HG03064 (cell line): ENCODE results near the gene AFM.
"Not testable (repeated sequence)": the region's sequence is repeated elsewhere in the genome, so short reads cannot be mapped to it uniquely, and the experiment has no call there.

Experiments used
- ATAC-seq: cut with Tn5 transposase; IDR thresholded peaks from one replicate; pipeline ENCODE4 v1.9.1; 2021; ENCODE audit warnings: low read depth; ENCODE audit not compliant: unreplicated experiment

AFM gene

GRCh38 chr4:73501664-73502265 is 20.2 kb downstream of the AFM start:
- no peak for ATAC-seq

DNA sequence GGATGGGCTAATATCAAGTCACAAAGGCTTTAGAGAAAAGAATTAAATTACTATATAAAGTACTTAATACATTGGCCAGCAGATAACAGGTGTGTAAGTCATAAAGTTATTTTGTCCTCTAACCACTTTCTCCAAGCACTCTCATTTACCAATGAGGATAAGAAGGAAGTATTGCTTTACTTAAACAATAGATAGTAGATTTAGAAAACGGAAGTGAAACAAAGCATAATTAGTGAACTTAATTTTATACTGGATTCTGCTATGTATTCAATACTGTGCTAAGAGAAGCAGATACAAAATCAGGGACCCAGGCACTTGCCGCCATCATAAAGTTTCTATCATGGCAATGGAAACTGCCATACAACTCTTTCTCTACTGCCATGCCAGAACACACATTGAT is 24.0 kb downstream of the AFM start:
- ATAC-seq = no peak

- no peak for ATAC-seq
These were observed 26.0 kb downstream of the AFM start for GRCh38 chr4:73507541-73507940.

GRCh38 chr4:73508651-73509050 is 27.1 kb downstream of the AFM start:
- no peak for ATAC-seq

GRCh38 chr4:73518340-73518739 is 36.8 kb downstream of the AFM start:
- no peak for ATAC-seq

DNA sequence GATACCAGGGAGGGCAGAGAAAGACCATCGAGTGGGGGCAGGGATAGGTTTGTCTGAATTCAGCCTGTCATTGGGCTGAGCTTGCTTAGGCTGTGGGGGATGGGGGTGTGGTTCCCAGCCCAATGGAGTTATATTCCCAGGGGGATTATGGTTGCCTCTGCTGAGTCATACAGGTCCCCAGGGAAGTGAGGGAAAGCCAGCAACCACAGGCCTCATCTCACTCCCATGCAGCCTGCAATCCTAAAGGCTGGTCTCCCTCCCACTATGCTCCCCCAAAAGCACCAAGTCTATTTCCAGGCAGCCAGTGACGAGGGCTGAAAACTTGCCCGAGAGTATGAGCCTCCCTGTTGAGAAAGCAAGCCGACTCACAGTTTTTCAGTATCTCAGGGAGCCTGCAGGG is 39.3 kb downstream of the AFM start:
- no peak for ATAC-seq

DNA sequence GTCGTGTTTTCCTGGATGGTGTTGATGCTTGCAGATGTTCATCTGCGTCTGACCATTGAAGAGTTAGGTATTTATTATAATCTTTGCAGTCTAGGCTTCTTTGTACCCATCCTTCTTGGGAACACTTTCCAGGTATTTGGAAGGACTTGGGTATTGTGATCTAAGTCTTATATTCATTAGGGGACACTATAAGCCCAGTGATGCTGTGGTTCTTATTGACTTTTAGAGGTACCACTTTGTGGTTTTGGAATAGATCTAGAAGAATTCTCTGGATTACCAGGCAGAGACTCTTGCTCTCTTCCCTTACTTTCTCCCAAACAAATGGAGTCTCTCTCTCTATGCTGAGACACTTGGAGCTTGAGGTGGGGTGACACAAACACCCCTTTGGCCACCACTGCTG is 41.6 kb downstream of the AFM start:
- ATAC-seq = no peak

GRCh38 chr4:73525611-73526010 is 44.1 kb downstream of the AFM start:
- no peak for ATAC-seq

- ATAC-seq = no peak
These were observed 45.7 kb downstream of the AFM start for GRCh38 chr4:73527196-73527595.

- no peak for ATAC-seq
These were observed 46.6 kb downstream of the AFM start for GRCh38 chr4:73528171-73528570.

DNA sequence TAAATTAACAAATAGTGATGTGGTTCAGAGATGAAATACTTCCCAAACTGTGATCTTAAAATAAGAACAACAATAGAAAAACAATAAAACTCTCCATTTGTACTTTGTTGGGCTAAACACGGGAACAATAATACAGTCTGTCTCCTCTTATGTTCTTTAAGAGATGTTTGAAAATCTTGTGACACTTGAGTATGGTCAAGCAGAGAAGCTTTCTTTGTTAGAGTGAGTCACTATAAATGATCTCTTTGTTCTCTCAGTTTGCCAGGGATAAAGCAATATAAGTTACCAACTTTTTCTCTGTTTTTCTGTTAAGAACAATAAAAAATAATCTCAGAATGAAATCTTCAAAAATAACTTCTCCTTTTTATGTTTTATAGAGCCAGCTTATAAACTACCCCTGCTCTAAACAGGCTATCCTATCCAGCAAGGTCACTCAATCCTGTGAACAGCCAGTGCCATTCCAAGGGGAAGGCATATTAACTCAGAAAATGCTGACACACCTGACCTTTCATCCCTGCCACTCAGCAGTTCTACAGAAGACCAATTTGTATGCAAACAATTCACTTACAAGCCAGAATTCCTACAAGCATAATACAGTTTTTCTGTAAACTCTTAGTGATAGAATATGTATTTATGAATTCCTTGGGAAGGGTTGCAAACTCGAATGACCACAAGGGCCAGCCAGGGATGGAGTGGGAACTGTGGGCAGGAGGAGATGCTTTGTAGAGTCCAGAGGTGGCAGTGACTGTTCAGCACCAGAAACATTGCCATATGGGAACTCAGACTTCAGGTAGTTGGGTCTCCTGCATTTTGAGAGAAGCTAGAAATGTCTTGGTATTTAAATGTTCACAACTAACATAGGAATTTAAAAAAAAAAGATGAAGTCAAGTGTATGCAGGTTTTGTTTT is 52.2 kb downstream of the AFM start:
- ATAC-seq = no peak

DNA sequence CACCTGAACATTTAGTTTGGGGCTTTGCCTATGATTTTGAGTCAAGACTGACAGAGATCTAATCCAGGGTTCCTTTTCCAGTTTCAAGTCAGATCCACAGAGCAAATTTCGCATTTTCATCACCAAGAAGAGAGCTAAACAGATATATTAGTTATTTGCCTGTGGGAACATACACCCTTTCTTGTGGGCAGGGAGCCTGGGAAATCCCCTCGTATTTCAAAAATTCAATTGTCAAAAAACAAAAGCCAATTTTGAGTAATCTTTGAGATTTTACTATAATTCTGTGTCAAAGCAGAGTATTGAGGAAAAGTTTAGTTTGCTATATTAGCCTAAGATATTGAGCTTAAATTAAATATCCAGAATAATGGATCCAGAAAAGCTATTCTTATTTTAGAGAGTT is 56.6 kb downstream of the AFM start:
- no peak for ATAC-seq

GRCh38 chr4:73539386-73539785 is 57.8 kb downstream of the AFM start:
- no peak for ATAC-seq

DNA sequence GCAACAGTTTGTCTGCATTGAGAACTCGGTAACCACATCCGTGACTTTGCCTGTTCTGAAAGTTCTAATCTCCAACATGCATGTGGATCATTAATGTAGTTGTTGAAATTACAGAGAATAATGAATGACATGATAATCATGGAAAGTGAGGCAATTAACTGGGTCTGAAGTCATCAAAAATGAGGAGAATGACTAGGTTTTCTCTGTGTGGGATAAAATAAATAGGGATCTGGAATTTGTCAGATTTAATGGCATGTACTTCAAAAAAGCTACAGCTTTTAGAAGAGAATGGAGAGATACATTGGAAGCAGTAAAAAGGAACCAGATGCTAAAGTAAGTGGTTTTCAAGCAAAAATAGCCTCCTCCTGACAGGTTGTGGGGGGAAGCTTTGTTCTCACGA is 59.3 kb downstream of the AFM start:
- no peak for ATAC-seq

DNA sequence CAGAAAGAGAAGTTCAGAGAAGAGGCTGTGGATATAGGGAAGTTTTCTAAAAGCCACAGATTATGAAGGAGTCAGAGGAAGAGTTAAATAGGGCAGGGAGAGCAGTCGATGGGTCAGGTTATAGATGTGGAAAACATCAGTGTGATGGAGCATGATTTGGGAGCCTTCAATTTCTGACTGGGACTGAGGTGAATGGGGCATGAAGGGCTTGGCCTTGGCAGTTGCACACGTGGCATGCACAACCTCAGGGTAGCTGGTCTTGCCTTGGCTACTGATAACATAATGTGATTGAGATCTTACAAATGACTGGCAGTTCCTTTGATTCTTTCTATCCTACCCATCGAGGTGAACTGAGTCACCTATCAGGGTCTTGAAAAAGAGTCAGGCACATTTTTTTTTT is 59.7 kb downstream of the AFM start:
- ATAC-seq = no peak

DNA sequence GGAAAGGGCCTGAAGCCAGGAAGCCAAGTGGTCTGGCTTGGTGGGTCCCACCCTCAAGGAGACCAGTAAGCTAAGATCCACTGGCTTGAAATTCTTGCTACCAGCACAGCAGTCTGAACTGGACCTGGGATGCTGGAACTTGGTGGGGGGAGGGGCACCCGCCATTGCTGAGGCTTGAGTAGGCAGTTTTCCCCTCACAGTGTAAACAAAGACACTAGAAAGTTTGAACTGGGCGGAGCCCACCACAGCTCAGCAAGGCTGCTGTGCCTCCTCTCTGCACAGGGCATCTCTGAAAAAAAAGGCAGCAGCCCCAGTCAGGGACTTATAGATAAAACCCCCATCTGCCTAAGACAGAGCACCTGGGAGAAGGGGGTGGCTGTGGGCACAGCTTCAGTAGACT is 63.1 kb downstream of the AFM start:
- no peak for ATAC-seq

DNA sequence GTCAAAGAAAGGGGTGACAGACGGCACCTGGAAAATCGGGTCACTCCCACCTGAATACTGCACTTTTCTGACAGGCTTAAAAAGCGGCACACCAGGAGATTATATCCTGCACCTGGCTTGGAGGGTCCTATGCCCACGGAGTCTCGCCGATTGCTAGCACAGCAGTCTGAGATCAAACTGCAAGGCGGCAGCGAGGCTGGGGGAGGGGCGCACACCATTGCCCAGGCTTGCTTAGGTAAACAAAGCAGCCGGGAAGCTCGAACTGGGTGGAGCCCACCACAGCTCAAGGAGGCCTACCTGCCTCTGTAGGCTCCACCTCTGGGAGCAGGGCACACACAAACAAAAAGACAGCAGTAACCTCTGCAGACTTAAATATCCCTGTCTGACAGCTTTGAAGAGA is 69.3 kb downstream of the AFM start:
- not testable (repeated sequence) for ATAC-seq
